Ovary (tissue), 9 donors: ENCODE results near the gene TNFSF18. TPM values are rescaled to one million over a fixed set of nuclear protein-coding genes. Genes with fewer than 3 reads are reported as not detected.

Experiments
- DNase-seq, 5 donors: peaks; one replicate each; pipeline ENCODE4 v3.0.0-alpha.2; 2019 to 2020
- H3K27ac ChIP-seq, 2 donors: fragments of 200-600 bp; one replicate each; pipeline versions ENCODE4 v1.5.1 to v1.8.0; 2019 to 2022
- H3K27me3 ChIP-seq: fragments of 200-600 bp; one replicate; pipeline ENCODE4 v1.8.0; 2022
- H3K36me3 ChIP-seq: fragments of 200-600 bp; sonication (generic); one replicate; pipeline ENCODE4 v1.5.1; 2019
- H3K4me1 ChIP-seq: one replicate; pipeline ENCODE4 v1.8.1; 2013; ENCODE audit warnings: mild to moderate bottlenecking, moderate library complexity; ENCODE audit not compliant: insufficient read depth
- H3K4me3 ChIP-seq: fragments of 200-600 bp; sonication (generic); one replicate; pipeline ENCODE4 v1.5.1; 2017
- H3K9me3 ChIP-seq, 2 donors: fragments of 200-600 bp in 1 of 2; sonication (generic) in 1 of 2; one replicate each; pipeline versions ENCODE4 v1.5.1 to v1.8.1; 2013 to 2019; ENCODE audit warnings: mild to moderate bottlenecking in 1 of 2, moderate library complexity in 1 of 2
- EP300 ChIP-seq: sonication (generic); formaldehyde crosslinking; IDR thresholded peaks from one replicate; pipeline ENCODE4 v1.6.1; 2017; ENCODE audit warnings: antibody characterized with exemption
- POLR2A ChIP-seq: fragments of 450-650 bp; IDR thresholded peaks from one replicate; pipeline ENCODE4 v1.6.1; 2017; ENCODE audit warnings: antibody characterized with exemption, mild to moderate bottlenecking, moderate library complexity
- WGBS, 3 donors: extraction: QIAGEN DNeasy Blood & Tissue Kit in 1 of 3; methylation state at CpG; one replicate each; pipeline versions ENCODE4 v1.1.5 to v1.1.7; 2013 to 2017; 5-methylcytosine and 5-hydroxymethylcytosine counted together
- intact Hi-C, 4 donors: fragments of 100-400 bp; cut with DNase I; formaldehyde crosslinking; loops; one replicate each; pipeline versions ENCODE4 v1.11.0 to v1.15.1; 2022 to 2023
- polyA plus RNA-seq, 2 donors: library from polyadenylated mRNA; stranded (reverse); fragments of 200-250 nt in 1 of 2; fragments of 350-450 nt in 1 of 2; fragmentation: Illumina TruSeq in 1 of 2; extraction: RNeasy Lipid Tissue Mini Kit (QIAGEN cat#74804) in 1 of 2; gene quantifications; one replicate each; pipeline ENCODE4 v1.2.3, GENCODE V29; 2013 to 2014
- total RNA-seq, 7 donors: library from RNA; depleted of rRNA in 2 of 7; stranded (reverse); fragments of >200 nt in 2 of 7; fragmentation: NEBNext Ultra II Directional in 3 of 7; extraction: Animal tissue kit (Norgen Biotek cat#: 25700) in 3 of 7; gene quantifications; one replicate each; pipeline versions ENCODE4 v1.1.0 to v1.2.4, GENCODE V29; 2016 to 2023
- TF ChIP-seq, protein P1 (sequence below), 3 donors: fragments of 450-650 bp in 2 of 3; fragments of 200-600 bp in 1 of 3; IDR thresholded peaks; one replicate each; pipeline versions ENCODE4 v1.5.1 to v1.8.0; 2016 to 2022; ENCODE audit warnings: antibody characterized with exemption in 3 of 3, mild to moderate bottlenecking in 1 of 3
- donor health status: DM: no; HTN: no; CAD: no; lungs with moderate emphysema.
- donor health status: DM: no; HTN: no; CAD: no.
- donor health status: Bipolar disorder and iron deficiency.
- donor health status: DM: yes; HTN: yes; CAD: no.
- donor health status: DM: no; HTN: no; CAD: no.
- donor health status: DM: yes; HTN: yes; CAD: no.

The TNFSF18 gene
- total and polyA plus RNA-seq, 9 donors = 0.10 to 0.11 TPM; not detected in 7

DNA sequence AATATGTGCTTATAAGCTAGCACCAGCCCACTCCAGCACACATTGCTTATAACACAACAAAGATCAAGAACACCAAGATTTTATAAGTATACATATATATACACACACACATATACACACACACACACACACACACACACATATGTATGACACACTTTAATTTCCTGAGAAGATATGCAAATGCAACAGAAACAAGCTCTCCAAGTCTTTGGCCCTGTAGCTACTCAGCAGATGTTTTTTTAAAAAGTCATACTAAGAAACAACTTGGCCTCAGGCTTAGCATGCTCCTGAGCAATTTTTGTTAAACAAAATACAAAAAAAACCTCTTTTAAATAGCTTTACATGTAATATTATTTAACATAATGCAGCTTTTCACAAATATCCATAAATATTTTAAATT lies 11.1 kb downstream of the TNFSF18 start:
- TF ChIP-seq, protein P1, sequence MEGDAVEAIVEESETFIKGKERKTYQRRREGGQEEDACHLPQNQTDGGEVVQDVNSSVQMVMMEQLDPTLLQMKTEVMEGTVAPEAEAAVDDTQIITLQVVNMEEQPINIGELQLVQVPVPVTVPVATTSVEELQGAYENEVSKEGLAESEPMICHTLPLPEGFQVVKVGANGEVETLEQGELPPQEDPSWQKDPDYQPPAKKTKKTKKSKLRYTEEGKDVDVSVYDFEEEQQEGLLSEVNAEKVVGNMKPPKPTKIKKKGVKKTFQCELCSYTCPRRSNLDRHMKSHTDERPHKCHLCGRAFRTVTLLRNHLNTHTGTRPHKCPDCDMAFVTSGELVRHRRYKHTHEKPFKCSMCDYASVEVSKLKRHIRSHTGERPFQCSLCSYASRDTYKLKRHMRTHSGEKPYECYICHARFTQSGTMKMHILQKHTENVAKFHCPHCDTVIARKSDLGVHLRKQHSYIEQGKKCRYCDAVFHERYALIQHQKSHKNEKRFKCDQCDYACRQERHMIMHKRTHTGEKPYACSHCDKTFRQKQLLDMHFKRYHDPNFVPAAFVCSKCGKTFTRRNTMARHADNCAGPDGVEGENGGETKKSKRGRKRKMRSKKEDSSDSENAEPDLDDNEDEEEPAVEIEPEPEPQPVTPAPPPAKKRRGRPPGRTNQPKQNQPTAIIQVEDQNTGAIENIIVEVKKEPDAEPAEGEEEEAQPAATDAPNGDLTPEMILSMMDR (IDR thresholded peaks at IDR 0.05) = no peak
- no peak for TF ChIP-seq EP300
- no peak for TF ChIP-seq POLR2A
- intact Hi-C loops = no loop called here
- no peaks in the 10 kb centered on the region for H3K9me3 ChIP-seq
- H3K4me1 ChIP-seq = no peaks in the 10 kb centered on the region
- no peak for DNase-seq
- no peaks in the 10 kb centered on the region for H3K36me3 ChIP-seq
- H3K27me3 ChIP-seq = no peaks in the 10 kb centered on the region
- H3K27ac ChIP-seq = no peak overlapping the region
- no peak overlapping the region for H3K4me3 ChIP-seq

DNA sequence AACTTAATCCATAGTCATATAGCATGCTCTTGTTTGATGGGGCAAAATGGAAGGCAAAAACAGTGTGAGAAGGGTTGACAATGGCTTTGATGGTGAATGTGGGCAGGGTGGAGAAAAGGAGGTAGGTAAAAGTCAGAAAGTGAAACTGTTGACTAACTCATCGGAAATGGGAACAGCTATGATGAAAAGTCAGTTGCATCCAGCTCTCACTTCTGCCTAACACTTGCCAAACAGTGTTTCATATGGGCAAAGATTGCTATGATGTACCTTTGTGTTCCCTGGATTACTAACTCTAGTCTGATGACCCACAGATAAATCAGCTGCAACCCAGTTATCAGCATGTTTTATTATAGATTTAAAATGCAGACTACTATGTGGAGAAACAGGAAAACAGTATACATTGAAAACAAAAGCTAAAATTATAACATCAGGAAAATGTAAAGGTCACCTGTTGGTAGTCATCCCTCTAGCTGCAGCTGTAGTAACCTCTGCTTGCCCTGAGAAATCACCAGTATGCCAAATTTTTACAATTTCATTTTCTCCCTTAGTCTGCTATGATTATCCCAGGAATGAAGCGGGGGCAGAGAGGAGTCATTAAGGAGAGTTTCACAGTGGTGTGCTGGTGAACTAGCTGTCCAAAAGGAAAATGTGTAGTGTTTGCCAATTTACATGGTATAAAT lies 11.7 kb downstream of the TNFSF18 start:
- Histone ChIP-seq H3K9me3 (no peaks in the 10 kb centered on the region), H3K27ac (no peak overlapping the region), H3K4me1 (no peaks in the 10 kb centered on the region), H3K4me3 (no peak overlapping the region), H3K27me3 (no peaks in the 10 kb centered on the region), H3K36me3 (no peaks in the 10 kb centered on the region)
- no peak for DNase-seq
- intact Hi-C loops = no loop called here
- 81 to 82% (median 81%) methylated on average over 2 of the region's 2 CpGs for WGBS, 3 donors
- TF ChIP-seq, protein P1 (IDR thresholded peaks at IDR 0.05) = no peak
- no peak for TF ChIP-seq EP300
- TF ChIP-seq POLR2A = no peak

GRCh38 chr1:173024543-173024942 lies 26.2 kb downstream of the TNFSF18 start:
- TF ChIP-seq EP300 (no peak), POLR2A (no peak)
- TF ChIP-seq, protein P1 (IDR thresholded peaks at IDR 0.05) = no peak
- intact Hi-C loops = no loop called here
- no peak for DNase-seq
- no peaks in the 10 kb centered on the region for H3K36me3 ChIP-seq
- no peaks in the 10 kb centered on the region for H3K4me1 ChIP-seq
- H3K4me3 ChIP-seq = no peak overlapping the region
- H3K27me3 ChIP-seq = no peaks in the 10 kb centered on the region
- H3K27ac ChIP-seq = no peak overlapping the region
- 95 to 100% (median 98%) methylated on average over 1 of the region's 1 CpG for WGBS, 3 donors
- H3K9me3 ChIP-seq = no peaks in the 10 kb centered on the region

DNA sequence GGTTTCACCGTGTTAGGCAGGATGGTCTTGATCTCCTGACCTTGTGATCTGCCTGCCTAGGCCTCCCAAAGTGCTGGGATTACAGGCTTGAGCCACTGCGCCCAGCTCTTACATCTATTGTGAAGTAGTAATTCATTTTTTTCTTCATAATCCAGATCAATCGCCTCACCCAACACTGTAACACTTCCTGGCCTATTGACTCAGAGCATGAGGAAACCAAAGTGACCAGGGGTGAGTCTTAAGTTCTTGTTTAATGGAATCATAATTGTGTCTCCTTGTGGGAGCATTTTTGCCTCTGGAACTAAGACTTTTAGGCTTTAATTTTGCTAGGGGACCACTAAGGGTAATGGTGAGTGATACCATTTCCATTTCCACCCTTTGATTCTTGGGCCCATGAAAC lies 27.4 kb downstream of the TNFSF18 start:
- intact Hi-C loops = no loop called here

More for the DNA sequence above, 27.4 kb downstream of the TNFSF18 start:
- no peaks in the 10 kb centered on the region for H3K36me3 ChIP-seq
- no peak for TF ChIP-seq EP300
- TF ChIP-seq POLR2A = no peak
- TF ChIP-seq, protein P1 (IDR thresholded peaks at IDR 0.05) = no peak
- no peak for DNase-seq
- no peaks in the 10 kb centered on the region for H3K27me3 ChIP-seq
- H3K4me3 ChIP-seq = no peak overlapping the region
- 87 to 90% (median 90%) methylated on average over 3 of the region's 3 CpGs for WGBS, 3 donors
- H3K9me3 ChIP-seq = no peaks in the 10 kb centered on the region
- H3K27ac ChIP-seq = no peak overlapping the region
- no peaks in the 10 kb centered on the region for H3K4me1 ChIP-seq
